GM13976 (cell line): Measurements from ENCODE around the gene DCC.

Experiments used
- DNase-seq: peaks from one replicate; pipeline ENCODE4 v3.0.0; 2012; ENCODE audit warnings: low spot score
- in situ Hi-C: fragments of 300-500 bp; cut with MboI; formaldehyde crosslinking; loops from one replicate; pipeline ENCODE4 v1.12.0; 2022; ENCODE audit warnings: low sequenced_read_pairs, mixed read lengths, inconsistent platforms; ENCODE audit not compliant: unreplicated experiment
- TF ChIP-seq, protein P1 (sequence below): IDR thresholded peaks from 2 replicates; pipeline ENCODE4 v1.5.1; 2012; ENCODE audit warnings: borderline replicate concordance, mild to moderate bottlenecking; ENCODE audit not compliant: insufficient read depth; ENCODE audit errors: extremely low read depth, missing control alignments, control extremely low read depth

The DCC gene

DNA sequence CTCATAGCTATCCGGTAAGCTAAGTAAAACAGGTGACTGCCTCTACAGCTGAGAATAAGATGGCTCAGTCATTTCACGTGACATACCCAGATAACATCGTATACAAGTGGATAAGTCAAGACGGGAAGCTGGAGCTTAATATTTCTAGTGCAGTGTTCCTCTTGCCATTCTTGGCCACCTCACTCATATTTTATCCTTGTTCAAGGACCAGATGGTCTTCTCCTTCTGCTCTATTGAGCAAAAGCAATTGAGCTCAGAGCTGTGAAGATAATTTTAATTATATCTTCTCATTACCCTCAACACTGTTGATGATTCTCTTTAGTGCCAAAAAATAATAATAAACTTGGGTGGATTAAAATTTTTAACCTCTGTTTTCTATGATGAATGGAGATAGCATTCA is 201.1 kb downstream of the DCC start:
- TF ChIP-seq, protein P1, sequence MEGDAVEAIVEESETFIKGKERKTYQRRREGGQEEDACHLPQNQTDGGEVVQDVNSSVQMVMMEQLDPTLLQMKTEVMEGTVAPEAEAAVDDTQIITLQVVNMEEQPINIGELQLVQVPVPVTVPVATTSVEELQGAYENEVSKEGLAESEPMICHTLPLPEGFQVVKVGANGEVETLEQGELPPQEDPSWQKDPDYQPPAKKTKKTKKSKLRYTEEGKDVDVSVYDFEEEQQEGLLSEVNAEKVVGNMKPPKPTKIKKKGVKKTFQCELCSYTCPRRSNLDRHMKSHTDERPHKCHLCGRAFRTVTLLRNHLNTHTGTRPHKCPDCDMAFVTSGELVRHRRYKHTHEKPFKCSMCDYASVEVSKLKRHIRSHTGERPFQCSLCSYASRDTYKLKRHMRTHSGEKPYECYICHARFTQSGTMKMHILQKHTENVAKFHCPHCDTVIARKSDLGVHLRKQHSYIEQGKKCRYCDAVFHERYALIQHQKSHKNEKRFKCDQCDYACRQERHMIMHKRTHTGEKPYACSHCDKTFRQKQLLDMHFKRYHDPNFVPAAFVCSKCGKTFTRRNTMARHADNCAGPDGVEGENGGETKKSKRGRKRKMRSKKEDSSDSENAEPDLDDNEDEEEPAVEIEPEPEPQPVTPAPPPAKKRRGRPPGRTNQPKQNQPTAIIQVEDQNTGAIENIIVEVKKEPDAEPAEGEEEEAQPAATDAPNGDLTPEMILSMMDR: no peak
- DNase-seq: no peak
- in situ Hi-C loops: no loop called here

DNA sequence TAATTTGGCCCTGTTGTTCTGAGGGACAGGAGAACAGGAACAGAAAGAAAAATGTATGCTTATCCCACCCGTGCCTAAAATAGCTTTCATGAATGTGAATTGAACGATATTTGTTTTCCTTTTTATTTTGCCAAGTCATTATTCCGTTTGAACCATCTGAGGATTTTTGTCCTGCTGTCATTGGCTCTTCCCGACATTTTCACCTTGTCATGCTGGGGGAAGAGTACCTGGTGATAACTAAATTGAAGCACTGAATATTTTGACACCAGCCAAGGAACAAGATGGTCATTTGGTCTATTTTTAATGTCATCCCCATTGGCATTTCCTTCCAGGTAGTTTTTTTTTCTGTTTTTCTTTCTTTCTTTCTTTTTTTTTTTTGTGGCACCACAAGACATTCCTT is 204.1 kb downstream of the DCC start:
- in situ Hi-C loops: no loop called here

DNA sequence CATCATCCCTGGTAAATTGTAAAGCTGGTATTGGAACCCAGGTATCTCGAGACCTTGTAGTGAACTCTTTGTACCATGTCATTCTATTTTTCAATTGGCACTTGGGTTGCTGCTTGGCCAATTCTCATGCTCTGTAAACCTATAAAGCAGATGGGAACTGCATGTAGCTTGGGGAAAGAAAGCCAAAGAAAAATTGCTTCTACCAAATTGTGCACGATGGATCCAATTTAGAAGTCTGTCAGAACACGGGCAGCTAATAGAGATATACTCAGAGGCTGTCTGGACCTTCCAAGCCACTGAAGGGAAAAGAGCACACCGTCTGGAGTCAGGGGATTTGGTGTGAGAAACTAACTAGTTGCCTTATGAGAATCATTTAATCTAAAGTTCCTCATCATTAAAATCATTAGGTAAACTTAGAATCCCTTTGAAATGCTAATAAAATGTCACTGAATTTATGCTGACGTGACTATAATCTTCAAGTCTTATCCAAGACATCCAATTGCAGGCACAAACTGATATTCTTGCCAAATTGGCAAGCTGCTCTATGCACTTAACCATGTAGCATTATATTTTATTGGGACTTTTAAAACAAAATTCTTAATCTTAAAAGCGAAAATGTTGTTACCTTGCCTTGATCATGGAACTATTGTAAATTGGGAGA is 206.8 kb downstream of the DCC start:
- in situ Hi-C loops: no loop called here
- TF ChIP-seq, protein P1: no peak
- no peak for DNase-seq

More for the DNA sequence above, 204.1 kb downstream of the DCC start:
- no peak for DNase-seq
- TF ChIP-seq, protein P1: no peak

DNA sequence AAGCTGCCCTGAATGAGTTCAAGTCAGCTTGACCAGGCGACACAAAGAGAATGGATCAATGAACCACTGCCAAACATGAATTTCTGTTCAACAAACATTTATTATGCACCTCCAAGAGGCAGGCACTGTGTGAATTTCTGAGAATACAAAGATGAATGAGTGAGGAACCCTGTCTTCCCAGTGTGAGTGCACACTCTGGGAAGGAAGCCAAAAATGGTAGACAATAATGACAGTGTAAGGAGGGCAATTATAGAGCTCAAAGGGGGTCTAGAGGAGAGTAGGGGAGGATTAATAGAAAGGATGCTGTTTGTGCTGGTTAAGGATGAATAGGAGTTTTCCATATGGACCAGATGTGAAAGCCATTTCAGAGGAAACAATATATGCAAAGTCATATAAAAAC is 213.4 kb downstream of the DCC start:
- in situ Hi-C loops: no loop called here
- TF ChIP-seq, protein P1: no peak
- no peak for DNase-seq

DNA sequence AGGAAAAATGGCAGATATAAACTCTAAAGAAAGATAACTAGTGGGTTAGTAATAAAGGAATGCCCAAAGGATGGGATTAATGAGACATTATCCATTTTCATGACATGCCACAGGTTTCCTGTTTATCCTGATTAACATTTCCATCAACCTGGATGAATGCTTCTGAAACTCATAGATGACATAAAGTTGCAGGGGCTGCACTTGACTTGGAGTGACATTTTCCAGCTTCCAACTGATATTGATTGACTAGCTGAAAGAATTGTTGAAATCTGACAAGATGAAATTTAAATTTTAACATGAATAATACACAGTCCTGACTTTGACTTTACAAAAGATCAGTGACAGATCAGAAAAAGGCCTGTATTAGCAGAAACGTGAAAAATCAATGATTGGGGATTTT is 214.2 kb downstream of the DCC start:
- in situ Hi-C loops: no loop called here
- TF ChIP-seq, protein P1: no peak
- DNase-seq: no peak

DNA sequence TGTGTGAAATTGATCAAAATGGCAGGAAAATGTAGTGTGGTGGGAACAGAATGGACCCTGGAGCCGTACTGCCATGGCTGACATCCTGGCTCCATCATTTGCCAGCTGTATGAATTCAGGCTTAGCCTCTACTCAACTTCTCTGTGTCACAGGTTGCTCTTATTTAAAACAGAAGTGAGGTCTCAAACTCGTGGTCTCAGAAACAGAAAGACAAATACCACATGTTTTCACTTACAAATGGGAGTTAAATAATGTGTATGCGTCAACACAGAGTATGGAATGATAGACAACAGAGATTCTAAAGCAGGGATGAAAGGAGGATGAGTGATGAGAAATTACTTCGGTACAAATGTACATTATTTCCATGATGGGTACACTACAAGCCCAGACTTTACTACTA is 227.4 kb downstream of the DCC start:
- in situ Hi-C loops: no loop called here
- TF ChIP-seq, protein P1: no peak
- DNase-seq: no peak
